IPS DF 4.7 (cell line): ENCODE data around the gene GOLT1A.

Source experiments
- DNase-seq: peaks from one replicate; pipeline ENCODE4 v3.0.0-alpha.2; 2013; ENCODE audit warnings: low spot score; ENCODE audit errors: extremely low read depth

GOLT1A gene

DNA sequence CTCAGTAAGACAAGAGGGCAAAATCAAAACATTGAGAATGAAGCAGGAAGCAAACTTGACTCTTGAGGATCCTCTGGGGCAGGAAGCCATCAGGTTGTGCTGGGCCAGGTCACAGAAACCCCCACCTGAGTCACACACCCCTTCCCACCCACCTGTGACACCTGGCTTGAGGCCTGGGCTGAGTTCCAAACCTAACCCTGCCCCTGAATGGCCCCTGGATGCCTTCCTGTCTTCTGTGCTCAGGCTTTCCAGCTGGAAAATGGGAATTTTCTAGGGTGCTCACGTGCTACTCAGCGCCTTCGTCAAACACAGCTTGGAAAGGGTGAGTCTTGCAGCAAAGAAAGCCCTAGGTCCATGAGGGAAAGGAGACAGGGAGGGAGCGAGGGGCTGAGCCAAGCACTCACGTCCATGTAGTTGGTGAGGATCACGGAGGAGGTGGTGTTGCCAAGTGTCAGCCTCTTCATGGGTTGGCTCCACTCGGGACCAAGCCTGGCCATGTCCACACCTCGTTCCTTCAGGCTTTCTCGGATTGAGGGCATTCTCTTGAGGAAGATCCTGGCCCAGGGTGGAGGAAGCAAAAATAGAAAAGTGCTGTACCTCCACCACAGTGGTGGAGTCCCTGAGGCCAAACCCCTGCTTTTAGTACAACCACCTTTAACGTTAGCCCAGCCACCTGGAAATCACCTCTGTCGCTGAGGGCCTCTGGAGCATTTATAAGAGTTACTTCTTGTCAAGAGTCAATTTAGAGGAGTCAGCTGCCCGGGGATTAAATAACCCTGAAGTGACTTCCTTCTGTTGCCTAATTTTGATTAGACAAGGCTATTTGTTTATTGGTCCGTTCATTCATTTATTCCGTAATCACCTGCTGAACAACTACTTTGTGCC, 51.9 kb downstream of the GOLT1A start:
- no peak for DNase-seq

DNA sequence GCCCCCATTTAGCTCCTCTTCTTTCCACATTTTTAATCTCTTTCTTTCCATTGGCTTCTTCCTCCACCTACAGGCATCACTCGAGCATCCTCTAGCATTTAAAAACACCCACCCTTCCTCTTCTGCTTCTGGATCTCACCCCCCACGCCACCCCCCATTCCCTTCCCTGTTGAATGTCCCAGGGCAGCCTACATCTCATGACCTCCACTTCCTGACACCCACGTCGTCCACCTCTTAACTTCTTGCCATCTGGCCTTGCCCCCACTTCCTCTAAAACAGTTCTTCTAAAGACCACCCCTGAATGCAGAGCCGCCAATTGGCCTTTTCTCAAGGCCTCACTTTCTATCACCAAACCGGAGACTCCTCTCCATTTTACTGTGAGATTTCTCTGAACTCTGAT, 55.8 kb downstream of the GOLT1A start:
- no peak for DNase-seq

DNA sequence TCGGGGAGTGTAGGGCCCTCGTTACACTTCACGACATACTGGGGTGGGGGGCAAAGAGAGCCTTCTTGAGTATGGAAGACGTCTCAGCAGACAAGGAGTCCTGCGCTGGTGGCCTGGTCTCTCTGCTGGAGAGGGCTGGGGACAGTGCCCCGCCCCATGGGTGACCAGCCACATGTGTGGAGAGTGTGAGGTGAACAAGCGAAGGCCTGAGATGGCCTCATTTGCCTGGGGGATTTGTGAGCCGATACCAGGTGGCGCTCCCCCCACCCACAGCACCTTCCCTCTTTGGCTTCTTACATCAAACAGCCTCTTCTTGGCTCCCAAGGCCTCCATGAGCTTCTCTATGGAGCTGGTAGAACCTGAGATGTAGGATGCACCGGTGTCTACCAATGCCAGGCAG, 57.9 kb downstream of the GOLT1A start:
- DNase-seq = no peak

DNA sequence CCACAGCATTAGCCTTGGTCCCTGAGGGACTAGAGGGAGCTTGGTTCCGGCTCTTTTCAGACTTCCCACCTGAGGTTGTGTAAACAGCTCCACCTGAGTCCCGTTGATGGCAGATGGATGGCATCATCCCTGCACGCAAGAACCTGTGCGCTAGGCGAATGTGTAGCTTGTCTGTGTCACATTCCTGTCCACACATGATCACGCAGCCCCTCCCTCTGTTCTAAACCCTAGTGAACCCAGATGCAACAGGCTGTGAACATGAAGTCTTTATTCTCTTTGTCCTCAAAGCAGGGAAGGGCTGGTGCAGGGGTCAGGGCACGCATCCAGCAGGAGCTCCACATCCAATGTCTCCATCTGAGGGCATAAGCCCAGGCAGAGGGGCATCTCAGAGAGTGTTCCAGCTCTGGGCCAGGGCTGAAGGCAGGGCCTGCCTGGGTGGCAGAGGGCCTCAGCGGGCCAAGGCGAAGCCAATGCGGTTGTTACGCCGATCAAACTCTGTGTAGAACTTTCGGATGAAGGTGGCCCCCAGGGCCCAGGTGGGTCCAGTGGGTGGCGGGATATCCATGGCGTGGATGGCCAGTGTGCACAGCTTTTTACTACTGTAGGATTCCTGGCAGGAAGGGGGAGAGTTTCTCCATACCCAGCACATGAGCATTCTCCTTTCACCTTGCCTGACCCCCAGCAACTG, 59.1 kb downstream of the GOLT1A start:
- DNase-seq = no peak

DNA sequence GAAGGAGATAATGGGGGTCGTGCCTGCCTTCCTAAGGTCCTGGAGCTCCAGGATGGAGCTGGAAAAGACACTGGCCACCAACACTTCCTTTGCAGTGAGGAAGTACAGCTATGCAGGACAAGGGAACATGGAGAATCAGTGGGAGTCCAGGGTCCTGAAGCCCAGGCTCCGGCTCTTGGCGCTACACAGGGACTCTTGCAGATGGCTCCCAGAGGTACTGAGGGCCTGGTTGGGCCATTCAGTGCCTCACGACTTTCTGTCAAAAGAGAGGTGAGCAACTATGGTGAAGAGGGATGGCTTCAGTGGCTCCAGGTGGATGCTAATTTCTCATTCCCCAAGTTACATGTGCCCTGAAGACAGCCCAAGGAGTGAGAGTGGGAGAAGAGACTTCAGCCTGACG, 60.1 kb downstream of the GOLT1A start:
- no peak for DNase-seq

DNA sequence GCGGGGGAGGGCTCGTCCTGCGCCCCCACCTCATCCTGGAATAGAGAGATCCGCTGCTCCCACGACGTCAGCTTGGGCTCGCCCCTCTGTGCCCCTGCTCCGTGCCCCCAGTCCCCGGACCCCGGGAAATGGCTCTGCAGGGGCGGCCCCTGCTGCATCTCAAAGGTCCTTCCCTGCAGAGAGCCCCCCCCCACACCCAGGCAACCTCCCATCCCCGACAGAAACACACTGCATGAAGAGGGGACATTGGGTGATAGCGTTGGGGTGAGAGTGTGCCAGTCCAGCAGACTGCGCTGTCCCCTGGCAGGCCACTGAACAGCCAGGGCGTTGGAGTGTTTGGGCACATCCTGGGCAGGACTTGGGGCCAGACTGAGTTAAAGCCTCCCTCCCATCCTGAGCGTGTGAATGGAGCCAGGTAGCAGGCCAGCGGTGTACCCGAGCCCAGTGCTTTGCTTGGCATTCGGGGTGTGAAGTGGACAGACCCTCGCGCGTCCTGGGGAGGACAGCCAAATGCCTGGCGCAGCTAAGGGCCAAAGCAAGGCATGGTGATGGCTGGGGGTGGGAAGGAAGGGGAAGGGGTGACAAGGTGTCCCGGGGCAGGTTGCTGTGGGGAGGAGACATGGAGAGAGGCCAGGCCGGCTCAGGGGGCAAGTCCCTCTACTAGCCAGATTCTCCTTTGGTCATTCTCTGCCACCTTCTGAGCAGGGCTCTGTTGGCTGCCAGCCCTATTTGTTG, 61.3 kb downstream of the GOLT1A start:
- no peak for DNase-seq

DNA sequence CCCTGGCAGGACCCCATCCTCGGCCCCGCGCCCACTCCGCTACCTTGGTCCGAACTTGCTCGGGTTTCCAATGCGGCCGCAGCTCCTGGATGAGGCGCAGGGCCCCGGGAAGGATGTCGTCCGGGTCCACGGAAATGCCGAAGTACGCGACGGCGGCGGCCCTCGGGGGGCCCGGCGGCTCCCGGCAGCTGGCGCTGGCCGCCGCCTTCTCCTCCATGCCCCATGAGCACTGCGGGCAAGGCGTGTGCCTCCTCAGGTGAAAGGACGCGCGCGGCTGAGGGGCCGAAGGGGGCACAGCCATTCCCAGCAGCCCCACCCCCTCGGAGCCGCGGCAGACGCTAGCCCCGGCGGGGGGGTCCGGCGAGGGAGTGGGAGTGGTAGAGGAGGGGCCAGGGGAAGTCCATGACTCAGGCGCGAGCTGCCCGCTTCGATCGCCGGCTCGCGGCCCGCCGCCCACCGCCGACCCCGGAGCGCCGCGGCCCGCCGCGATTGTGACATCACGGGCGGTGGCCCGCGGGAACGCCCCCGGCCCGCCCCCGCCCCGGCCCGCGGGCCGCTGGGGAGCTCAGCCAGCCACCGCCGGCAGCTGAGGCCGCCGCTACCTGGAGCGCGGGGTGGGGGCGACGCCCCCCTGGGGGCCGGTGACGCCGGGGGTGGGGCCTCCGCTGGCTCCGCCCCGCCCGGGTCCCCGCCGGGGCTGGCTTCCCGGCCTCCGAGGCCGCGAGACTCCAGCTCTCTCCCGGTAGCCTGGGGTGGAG, 62.1 kb downstream of the GOLT1A start, which contains the start of gene ETNK2:
Gene ETNK2 (minus strand): TSS at position 493 of the 758 bp plus-strand sequence. CDS start 192 bp downstream, at position 301.
- no peak for DNase-seq

DNA sequence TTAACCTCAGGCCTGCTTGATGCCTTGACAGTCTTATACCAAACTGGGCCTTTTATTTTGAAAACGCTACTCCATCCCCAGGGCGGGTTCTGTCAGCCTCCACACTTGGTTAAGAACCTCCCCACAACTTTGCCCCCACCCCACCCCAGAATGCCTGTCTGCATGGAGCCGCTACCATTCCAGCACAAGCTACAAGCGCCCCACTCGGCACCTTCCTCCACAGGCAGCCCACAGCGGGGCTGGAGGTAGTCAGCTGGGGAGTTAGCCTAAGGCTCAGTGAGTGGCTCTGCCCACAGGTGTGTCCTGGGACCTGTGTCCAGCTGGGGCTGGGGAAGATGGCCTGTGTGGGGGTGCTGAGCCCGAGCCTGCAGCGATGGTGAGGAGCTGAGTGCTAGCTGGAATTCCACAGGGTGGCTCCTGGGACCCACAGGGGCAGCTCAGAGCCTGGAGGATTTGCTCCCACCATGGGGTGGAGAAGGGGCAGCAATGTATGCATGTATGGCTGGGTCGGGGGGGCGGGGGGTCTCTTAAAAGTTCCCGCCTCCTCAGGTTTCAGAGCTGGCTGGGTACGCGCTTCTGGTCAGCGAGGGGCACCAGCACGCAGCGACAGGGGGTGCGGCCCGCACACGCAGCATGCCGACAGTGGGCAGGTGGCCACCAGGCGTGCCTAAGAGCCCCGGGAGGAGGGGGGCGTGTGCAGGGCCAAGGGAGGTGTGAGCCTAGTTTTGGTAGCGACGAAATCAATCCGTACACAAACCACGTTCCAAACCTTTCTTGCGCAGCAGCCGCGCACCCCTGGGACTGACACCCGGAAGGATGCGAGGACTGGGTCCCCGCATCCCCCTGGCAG, 62.9 kb downstream of the GOLT1A start:
- DNase-seq = no peak

DNA sequence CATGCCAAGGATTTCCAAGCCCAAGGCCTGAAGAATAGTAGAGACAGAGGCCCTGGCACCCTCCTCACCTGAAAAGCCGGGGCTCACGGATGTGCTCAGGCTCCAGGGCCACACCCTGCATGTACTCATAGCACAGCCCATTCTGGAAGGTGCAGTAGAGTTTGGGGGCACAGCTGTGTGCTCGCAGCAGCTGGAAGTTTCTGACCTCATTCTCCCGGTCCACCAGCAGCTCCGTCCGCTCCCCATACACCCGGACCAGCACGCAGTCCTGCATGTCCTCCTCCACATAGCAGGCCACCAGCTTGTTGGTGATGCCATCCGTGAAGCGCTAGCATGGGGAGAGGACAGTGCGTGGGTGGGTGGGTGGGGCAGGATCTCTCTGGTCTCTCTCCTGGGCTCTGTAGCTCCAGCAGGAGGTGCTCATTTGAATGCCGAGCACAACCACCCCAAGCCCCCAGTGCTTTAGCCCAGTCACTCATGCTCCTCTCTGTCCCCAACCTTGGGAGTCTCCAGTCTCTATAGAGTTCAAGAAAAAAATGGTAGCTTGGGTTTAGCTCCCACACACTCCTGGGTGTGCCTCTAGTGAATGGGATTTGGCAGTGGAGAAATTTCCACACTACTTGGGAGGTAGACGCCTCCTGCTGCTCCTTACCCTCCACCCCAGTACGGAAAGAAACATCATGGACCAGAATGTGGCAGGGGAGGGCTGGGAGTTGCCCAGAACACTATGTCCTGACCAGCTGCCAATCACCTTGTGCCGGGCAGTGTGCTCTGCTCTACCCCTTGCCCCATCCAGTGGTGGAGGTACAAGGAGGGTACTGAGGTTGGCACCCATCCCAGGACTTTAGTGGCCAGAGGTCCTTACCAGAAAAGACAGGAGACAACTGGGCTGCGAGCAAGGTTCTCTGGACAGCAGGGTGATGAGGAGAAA, 63.9 kb downstream of the GOLT1A start:
- DNase-seq = no peak

DNA sequence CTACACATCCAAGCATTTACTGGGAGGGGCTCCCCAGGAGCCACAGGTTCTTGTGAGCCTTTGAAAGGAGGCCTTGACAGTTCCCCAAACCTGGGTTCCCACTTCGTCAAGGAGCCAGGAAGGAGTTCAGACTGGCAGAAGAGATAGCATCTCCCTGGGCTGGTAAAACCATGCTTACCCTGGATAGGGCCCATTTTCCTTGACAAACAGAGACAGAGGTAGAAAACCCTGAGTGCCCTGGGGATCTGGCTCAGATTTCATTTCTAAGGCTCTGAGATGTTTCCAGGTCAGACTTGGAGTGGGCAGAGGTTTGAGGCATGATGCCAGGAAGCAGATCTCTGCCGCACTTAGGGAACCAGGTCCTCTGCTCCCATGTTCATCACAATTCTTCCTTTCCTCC, 64.7 kb downstream of the GOLT1A start:
- no peak for DNase-seq
